GM19455 (cell line): Measurements from ENCODE around the gene COX5A.
"Not testable (repeated sequence)": the region's sequence is repeated elsewhere in the genome, so short reads cannot be mapped to it uniquely, and the experiment has no call there.

ENCODE experiments used
- ATAC-seq: cut with Tn5 transposase; IDR thresholded peaks from one replicate; pipeline ENCODE4 v1.9.1; 2021; ENCODE audit not compliant: unreplicated experiment

The COX5A gene

GRCh38 chr15:74902295-74903075 is 35.4 kb downstream of the COX5A start:
- ATAC-seq, result no peak

- ATAC-seq, result no peak
Measured at GRCh38 chr15:74901612-74902063, 36.2 kb downstream of the COX5A start.

- no peak for ATAC-seq
Measured at GRCh38 chr15:74897300-74897701, 40.6 kb downstream of the COX5A start.

GRCh38 chr15:74896316-74896715 is 41.6 kb downstream of the COX5A start:
- no peak for ATAC-seq

- ATAC-seq, result no peak
Measured at GRCh38 chr15:74895830-74896229, 42.0 kb downstream of the COX5A start.

- ATAC-seq, result not testable (repeated sequence)
Measured at GRCh38 chr15:74894383-74894782, 43.5 kb downstream of the COX5A start.

GRCh38 chr15:74893627-74894026 is 44.2 kb downstream of the COX5A start:
- ATAC-seq, result no peak

GRCh38 chr15:74892931-74893330 is 44.9 kb downstream of the COX5A start:
- no peak for ATAC-seq

- ATAC-seq, result no peak
Measured at GRCh38 chr15:74892313-74892712, 45.6 kb downstream of the COX5A start.

- ATAC-seq, result no peak
Measured at GRCh38 chr15:74891469-74891868, 46.4 kb downstream of the COX5A start.

GRCh38 chr15:74890665-74890960 is 47.3 kb downstream of the COX5A start:
- no peak for ATAC-seq

- ATAC-seq, result peak; percentile 93
Measured at GRCh38 chr15:74889883-74890664, 47.8 kb downstream of the COX5A start, which contains the start of gene MPI. MPI (plus strand) TSS chr15:74890042; CDS start chr15:74890074, 32 bp downstream.

- ATAC-seq, result peak; percentile 12
Measured at GRCh38 chr15:74889390-74889882, 48.4 kb downstream of the COX5A start.

GRCh38 chr15:74888716-74889115 is 49.2 kb downstream of the COX5A start:
- no peak for ATAC-seq

- ATAC-seq, result not testable (repeated sequence)
Measured at GRCh38 chr15:74887537-74888193, 50.2 kb downstream of the COX5A start.

GRCh38 chr15:74885461-74885860 is 52.4 kb downstream of the COX5A start:
- no peak for ATAC-seq

- no peak for ATAC-seq
Measured at GRCh38 chr15:74884428-74885223, 53.2 kb downstream of the COX5A start.

GRCh38 chr15:74882528-74882927 is 55.3 kb downstream of the COX5A start:
- ATAC-seq, result no peak

- no peak for ATAC-seq
Measured at GRCh38 chr15:74878273-74878672, 59.6 kb downstream of the COX5A start.

GRCh38 chr15:74873756-74874424 is 64.0 kb downstream of the COX5A start:
- no peak for ATAC-seq
